ENCODE measurements around the gene CHRNA3. TPM values are rescaled to one million over a fixed set of nuclear protein-coding genes. Genes with fewer than 3 reads are reported as not detected.

The CHRNA3 gene
- total RNA-seq, 2 donors from 2014 or later: not detected

GRCh38 chr15:78641102-78641748 is 20.4 kb upstream of the CHRNA3 start, which contains the start of gene CHRNB4:
Gene CHRNB4 (minus strand): TSS chr15:78641210. CDS start chr15:78641133, 77 bp downstream.
- H3K9me3 Mint-ChIP-seq: no peaks in the 10 kb centered on the region
- no peak within 1 kb of the TSS for H3K27ac Mint-ChIP-seq
- H3K36me3 Mint-ChIP-seq: no peaks in the 10 kb centered on the region
- DNase-seq (ENCODE audit: low spot score in 2 of 2): peak in 1 of 2 donors; percentile 16
- ATAC-seq: peak; percentile 53 to 75

- Mint-ChIP-seq H3K27ac (no peak overlapping the region), H3K36me3 (no peaks in the 10 kb centered on the region), H3K9me3 (no peaks in the 10 kb centered on the region)
- no peak for DNase-seq (ENCODE audit: low spot score in 2 of 2)
- ATAC-seq: peak in 1 of 2 donors; percentile 43
Observed at GRCh38 chr15:78640527-78641101, 19.8 kb upstream of the CHRNA3 start.

- peak; percentile 62 to 78 for ATAC-seq
- Mint-ChIP-seq H3K27ac (no peak overlapping the region), H3K9me3 (no peaks in the 10 kb centered on the region), H3K36me3 (no peaks in the 10 kb centered on the region)
- peak in 1 of 2 donors; percentile 69 for DNase-seq (ENCODE audit: low spot score in 2 of 2)
Observed at GRCh38 chr15:78638658-78639314, 18.0 kb upstream of the CHRNA3 start.

- Mint-ChIP-seq H3K36me3 (no peaks in the 10 kb centered on the region), H3K9me3 (peaks cover 3 to 4% of the 10 kb centered on the region in 2 donors), H3K27ac (no peak overlapping the region)
- DNase-seq (ENCODE audit: low spot score in 2 of 2) (no peak), ATAC-seq (no peak)
Observed at GRCh38 chr15:78637776-78638435, 17.1 kb upstream of the CHRNA3 start.

- Mint-ChIP-seq H3K27ac (no peak overlapping the region), H3K9me3 (peaks cover 4 to 7% of the 10 kb centered on the region in 2 donors), H3K36me3 (no peaks in the 10 kb centered on the region)
- DNase-seq (ENCODE audit: low spot score in 2 of 2): no peak
- no peak for ATAC-seq
Observed at GRCh38 chr15:78636378-78636859, 15.6 kb upstream of the CHRNA3 start.

GRCh38 chr15:78635346-78635745 is 14.6 kb upstream of the CHRNA3 start:
- H3K27ac Mint-ChIP-seq: no peak overlapping the region
- DNase-seq (ENCODE audit: low spot score in 2 of 2): no peak
- H3K9me3 Mint-ChIP-seq: peaks cover 4 to 7% of the 10 kb centered on the region in 2 donors
- no peaks in the 10 kb centered on the region for H3K36me3 Mint-ChIP-seq
- no peak for ATAC-seq

- peaks cover 4 to 7% of the 10 kb centered on the region in 2 donors for H3K9me3 Mint-ChIP-seq
- ATAC-seq: no peak
- DNase-seq (ENCODE audit: low spot score in 2 of 2): no peak
- no peaks in the 10 kb centered on the region for H3K36me3 Mint-ChIP-seq
- H3K27ac Mint-ChIP-seq: no peak overlapping the region
Observed at GRCh38 chr15:78634210-78635145, 13.7 kb upstream of the CHRNA3 start.

GRCh38 chr15:78633348-78633747 is 12.6 kb upstream of the CHRNA3 start:
- Mint-ChIP-seq H3K36me3 (no peaks in the 10 kb centered on the region), H3K9me3 (peaks cover 4 to 7% of the 10 kb centered on the region in 2 donors), H3K27ac (no peak overlapping the region)
- DNase-seq (ENCODE audit: low spot score in 2 of 2): no peak
- ATAC-seq: no peak

GRCh38 chr15:78630886-78631633 is 10.3 kb upstream of the CHRNA3 start:
- Mint-ChIP-seq H3K36me3 (no peaks in the 10 kb centered on the region), H3K9me3 (peaks cover 4 to 7% of the 10 kb centered on the region in 2 donors), H3K27ac (no peak overlapping the region)
- ATAC-seq (no peak), DNase-seq (ENCODE audit: low spot score in 2 of 2) (no peak)

GRCh38 chr15:78629716-78630065 is 8.9 kb upstream of the CHRNA3 start:
- Mint-ChIP-seq H3K27ac (no peak overlapping the region), H3K36me3 (no peaks in the 10 kb centered on the region)
- no peak for DNase-seq (ENCODE audit: low spot score in 2 of 2)

GRCh38 chr15:78629031-78629715 is 8.4 kb upstream of the CHRNA3 start:
- H3K36me3 Mint-ChIP-seq: no peaks in the 10 kb centered on the region
- DNase-seq (ENCODE audit: low spot score in 2 of 2): no peak
- H3K9me3 Mint-ChIP-seq: peaks cover 4 to 7% of the 10 kb centered on the region in 2 donors
- no peak overlapping the region for H3K27ac Mint-ChIP-seq
- ATAC-seq: no peak

More at GRCh38 chr15:78629716-78630065, 8.9 kb upstream of the CHRNA3 start:
- no peak for ATAC-seq
- H3K9me3 Mint-ChIP-seq: peaks cover 4 to 7% of the 10 kb centered on the region in 2 donors

GRCh38 chr15:78628227-78628626 is 7.4 kb upstream of the CHRNA3 start:
- Mint-ChIP-seq H3K36me3 (no peaks in the 10 kb centered on the region), H3K27ac (no peak overlapping the region), H3K9me3 (peaks cover 0 to 7% of the 10 kb centered on the region in 2 donors)
- ATAC-seq (no peak), DNase-seq (ENCODE audit: low spot score in 2 of 2) (no peak)

- Mint-ChIP-seq H3K27ac (no peak overlapping the region), H3K9me3 (no peaks in the 10 kb centered on the region), H3K36me3 (no peaks in the 10 kb centered on the region)
- ATAC-seq (no peak), DNase-seq (ENCODE audit: low spot score in 2 of 2) (no peak)
Observed at GRCh38 chr15:78627348-78627747, 6.6 kb upstream of the CHRNA3 start.

GRCh38 chr15:78626381-78626995 is 5.7 kb upstream of the CHRNA3 start:
- DNase-seq (ENCODE audit: low spot score in 2 of 2) (no peak), ATAC-seq (no peak)
- Mint-ChIP-seq H3K27ac (no peak overlapping the region), H3K9me3 (no peaks in the 10 kb centered on the region), H3K36me3 (no peaks in the 10 kb centered on the region)

Data from activated naive CD4-positive, alpha-beta T cell treated with anti-CD3 and anti-CD28 coated beads, Interleukin-2, amount 50 U/mL, for 72 hours (primary cell).